Duodenal mucosa (tissue), 2 donors: ENCODE data around the gene MCUB.
"Not testable (repeated sequence)": the region's sequence is repeated elsewhere in the genome, so short reads cannot be mapped to it uniquely, and the experiment has no call there.

ENCODE experiments used
- H3K27ac ChIP-seq: one replicate; pipeline ENCODE4 v1.7.0; 2013; ENCODE audit warnings: low read depth, low read length
- H3K27me3 ChIP-seq, 2 donors: one replicate each; pipeline ENCODE4 v1.7.0; 2013; ENCODE audit warnings: low read length in 2 of 2, control low read depth in 1 of 2; ENCODE audit not compliant: insufficient read depth in 2 of 2, control insufficient read depth in 1 of 2
- H3K36me3 ChIP-seq, 2 donors: one replicate each; pipeline ENCODE4 v1.7.0; 2013; ENCODE audit warnings: low read length in 2 of 2, control low read depth in 1 of 2; ENCODE audit not compliant: insufficient read depth in 2 of 2, control insufficient read depth in 1 of 2
- H3K4me1 ChIP-seq, 2 donors: one replicate each; pipeline ENCODE4 v1.7.0; 2013; ENCODE audit warnings: low read length in 2 of 2, control low read depth in 1 of 2; ENCODE audit not compliant: insufficient read depth in 2 of 2, control insufficient read depth in 1 of 2
- H3K4me3 ChIP-seq, 2 donors: one replicate each; pipeline ENCODE4 v1.7.0; 2013; ENCODE audit warnings: low read length in 2 of 2, low read depth in 1 of 2
- H3K9ac ChIP-seq, 2 donors: one replicate each; pipeline ENCODE4 v1.7.0; 2013; ENCODE audit warnings: low read length in 2 of 2, low read depth in 1 of 2
- H3K9me3 ChIP-seq, 2 donors: one replicate each; pipeline ENCODE4 v1.7.0; 2013; ENCODE audit warnings: low read length in 2 of 2, control low read depth in 1 of 2; ENCODE audit not compliant: control insufficient read depth in 1 of 2

The MCUB gene

GRCh38 chr4:109675843-109676242 lies 115.8 kb downstream of the MCUB start:
- H3K9ac ChIP-seq, result no peak overlapping the region

GRCh38 chr4:109676886-109677285 lies 116.8 kb downstream of the MCUB start:
- H3K4me1 ChIP-seq, result no peaks in the 10 kb centered on the region
- H3K9me3 ChIP-seq, result no peaks in the 10 kb centered on the region
- no peak overlapping the region for H3K9ac ChIP-seq
- no peaks in the 10 kb centered on the region for H3K36me3 ChIP-seq
- H3K4me3 ChIP-seq, result no peak overlapping the region
- no peaks in the 10 kb centered on the region for H3K27me3 ChIP-seq
- no peak overlapping the region for H3K27ac ChIP-seq

More at GRCh38 chr4:109675843-109676242, 115.8 kb downstream of the MCUB start:
- H3K4me1 ChIP-seq, result no peaks in the 10 kb centered on the region
- H3K36me3 ChIP-seq, result no peaks in the 10 kb centered on the region
- H3K27me3 ChIP-seq, result no peaks in the 10 kb centered on the region
- no peaks in the 10 kb centered on the region for H3K9me3 ChIP-seq
- no peak overlapping the region for H3K4me3 ChIP-seq
- no peak overlapping the region for H3K27ac ChIP-seq

GRCh38 chr4:109678472-109678871 lies 118.4 kb downstream of the MCUB start:
- not testable (repeated sequence) for H3K4me1 ChIP-seq, H3K27me3 ChIP-seq, H3K4me3 ChIP-seq, H3K36me3 ChIP-seq, H3K27ac ChIP-seq, H3K9ac ChIP-seq, H3K9me3 ChIP-seq

GRCh38 chr4:109678925-109679324 lies 118.9 kb downstream of the MCUB start:
- not testable (repeated sequence) for H3K9me3 ChIP-seq, H3K27me3 ChIP-seq, H3K4me1 ChIP-seq, H3K9ac ChIP-seq, H3K4me3 ChIP-seq, H3K27ac ChIP-seq, H3K36me3 ChIP-seq

- H3K27ac ChIP-seq, result no peak overlapping the region
- H3K9me3 ChIP-seq, result no peaks in the 10 kb centered on the region
- H3K36me3 ChIP-seq, result peaks cover 0 to 3% of the 10 kb centered on the region in 2 donors
- no peak overlapping the region for H3K9ac ChIP-seq
- no peaks in the 10 kb centered on the region for H3K4me1 ChIP-seq
- H3K4me3 ChIP-seq, result no peak overlapping the region
- H3K27me3 ChIP-seq, result no peaks in the 10 kb centered on the region
Observed at GRCh38 chr4:109682875-109683274, 122.8 kb downstream of the MCUB start.

GRCh38 chr4:109683621-109684253 lies 123.7 kb downstream of the MCUB start:
- peaks cover 0 to 8% of the 10 kb centered on the region in 2 donors for H3K36me3 ChIP-seq
- no peaks in the 10 kb centered on the region for H3K27me3 ChIP-seq
- no peak overlapping the region for H3K4me3 ChIP-seq

GRCh38 chr4:109684727-109685126 lies 124.7 kb downstream of the MCUB start:
- Histone ChIP-seq H3K9me3 (no peaks in the 10 kb centered on the region), H3K36me3 (peaks cover 5 to 14% of the 10 kb centered on the region in 2 donors), H3K27ac (no peak overlapping the region), H3K27me3 (no peaks in the 10 kb centered on the region), H3K4me3 (no peak overlapping the region), H3K9ac (no peak overlapping the region), H3K4me1 (no peaks in the 10 kb centered on the region)

More at GRCh38 chr4:109683621-109684253, 123.7 kb downstream of the MCUB start:
- no peak overlapping the region for H3K9ac ChIP-seq
- no peak overlapping the region for H3K27ac ChIP-seq
- no peaks in the 10 kb centered on the region for H3K4me1 ChIP-seq
- no peaks in the 10 kb centered on the region for H3K9me3 ChIP-seq

- Histone ChIP-seq H3K36me3 (peaks cover 33 to 62% of the 10 kb centered on the region in 2 donors), H3K4me3 (no peak overlapping the region), H3K9me3 (no peaks in the 10 kb centered on the region), H3K9ac (no peak overlapping the region), H3K4me1 (no peaks in the 10 kb centered on the region), H3K27me3 (no peaks in the 10 kb centered on the region), H3K27ac (no peak overlapping the region)
Observed at GRCh38 chr4:109690690-109691410, 130.8 kb downstream of the MCUB start.

GRCh38 chr4:109691411-109691920 lies 131.4 kb downstream of the MCUB start:
- Histone ChIP-seq H3K9ac (no peak overlapping the region), H3K9me3 (no peaks in the 10 kb centered on the region), H3K4me3 (no peak overlapping the region), H3K36me3 (peaks cover 34 to 67% of the 10 kb centered on the region in 2 donors), H3K4me1 (no peaks in the 10 kb centered on the region), H3K27ac (no peak overlapping the region), H3K27me3 (no peaks in the 10 kb centered on the region)

- Histone ChIP-seq H3K36me3 (peaks cover 10 to 29% of the 10 kb centered on the region in 2 donors), H3K4me1 (peaks cover 31 to 45% of the 10 kb centered on the region in 2 donors), H3K27ac (no peak overlapping the region), H3K4me3 (no peak overlapping the region), H3K9me3 (no peaks in the 10 kb centered on the region), H3K27me3 (no peaks in the 10 kb centered on the region), H3K9ac (no peak overlapping the region)
Observed at GRCh38 chr4:109698656-109699055, 138.6 kb downstream of the MCUB start.
